B cell (primary cell): ENCODE results near the gene INSR. TPM values are rescaled to one million over a fixed set of nuclear protein-coding genes. Genes with fewer than 3 reads are reported as not detected.

Source experiments
- ATAC-seq: fragments of 200-7000 bp; cut with Tn5 transposase; one replicate; pipeline ENCODE4 v1.10.0; 2021; ENCODE audit warnings: low read depth, mild to moderate bottlenecking, moderate number of reproducible peaks, moderate library complexity
- CTCF ChIA-PET: fragments of 350-600 bp; sonication (Branson Sonifier 250); formaldehyde crosslinking; loops from one replicate; lab custom pipeline; 2021; ENCODE audit warnings: antibody characterized with exemption, inconsistent platforms; lab: Charles Lee
- POLR2A ChIA-PET: fragments of 350-600 bp; sonication (Branson Sonifier 250); formaldehyde crosslinking; loops from one replicate; lab custom pipeline; 2021; ENCODE audit warnings: antibody characterized with exemption; lab: Charles Lee
- DNase-seq: peaks from one replicate; pipeline ENCODE4 v3.0.0; 2013
- H2AFZ ChIP-seq: 2 replicates; pipeline ENCODE4 v1.6.1; 2012; ENCODE audit warnings: mild to moderate bottlenecking, low read depth, low read length; ENCODE audit not compliant: insufficient read depth, poor library complexity, severe bottlenecking
- H3K27ac ChIP-seq, 2 donors: 1 replicate in 1 of 2; 2 replicates in 1 of 2; pipeline ENCODE4 v1.5.1; 2012 to 2013; ENCODE audit warnings: low read length in 2 of 2, mild to moderate bottlenecking in 2 of 2, moderate library complexity in 1 of 2
- H3K27me3 ChIP-seq, 4 experiments: fragments of 200-600 bp in 1 of 4; sonication (generic) in 1 of 4; replicated peaks in 1 of 4; 1 replicate in 2 of 4; 2 replicates in 2 of 4; pipeline versions ENCODE4 v1.6.1 to v1.7.0; 2013 to 2016; ENCODE audit warnings: low read length in 3 of 4, mild to moderate bottlenecking in 2 of 4, mixed read lengths in 1 of 4, moderate library complexity in 1 of 4; ENCODE audit not compliant: insufficient read depth in 4 of 4, control insufficient read depth in 3 of 4; ENCODE audit errors: control extremely low read depth in 1 of 4
- H3K36me3 ChIP-seq, 2 experiments: replicated peaks in 1 of 2; 1 replicate in 1 of 2; 2 replicates in 1 of 2; pipeline versions ENCODE4 v1.6.1 to v1.7.1; 2013; ENCODE audit warnings: low read length in 1 of 2; ENCODE audit not compliant: insufficient read depth in 2 of 2, control insufficient read depth in 1 of 2; ENCODE audit errors: control extremely low read depth in 1 of 2, extremely low read depth in 1 of 2
- H3K4me1 ChIP-seq, 2 donors: fragments of 200-600 bp in 1 of 2; sonication (generic) in 1 of 2; 1 replicate in 1 of 2; 2 replicates in 1 of 2; pipeline versions ENCODE4 v1.5.1 to v1.6.1; 2013 to 2017; ENCODE audit warnings: low read length in 2 of 2; ENCODE audit not compliant: control insufficient read depth in 2 of 2, insufficient read depth in 2 of 2
- H3K4me2 ChIP-seq: replicated peaks from 2 replicates; pipeline ENCODE3; 2012; ENCODE audit warnings: mild to moderate bottlenecking, low read depth, low read length; ENCODE audit not compliant: poor library complexity, severe bottlenecking
- H3K4me3 ChIP-seq, 5 experiments: fragments of 200-600 bp in 1 of 5; sonication (generic) in 1 of 5; 1 replicate in 3 of 5; 2 replicates in 2 of 5; pipeline versions ENCODE4 v1.5.1 to v1.7.0; 2011 to 2016; ENCODE audit warnings: low read length in 4 of 5, mild to moderate bottlenecking in 4 of 5, low read depth in 2 of 5, control low read depth in 1 of 5, moderate library complexity in 1 of 5; ENCODE audit not compliant: insufficient read depth in 1 of 5; ENCODE audit errors: control extremely low read depth in 1 of 5, extremely low read depth in 1 of 5
- H3K79me2 ChIP-seq: fragments of 200-600 bp; sonication (generic); one replicate; pipeline ENCODE4 v1.6.0; 2016; ENCODE audit warnings: low read length; ENCODE audit not compliant: control insufficient read depth, insufficient read depth
- H3K9ac ChIP-seq: fragments of 200-600 bp; sonication (generic); 2 replicates; pipeline ENCODE4 v1.6.1; 2017; ENCODE audit warnings: mild to moderate bottlenecking, low read length, moderate library complexity
- H3K9me3 ChIP-seq, 3 donors: one replicate each; pipeline versions ENCODE4 v1.6.1 to v1.7.1; 2013; ENCODE audit warnings: low read length in 2 of 3; ENCODE audit not compliant: control insufficient read depth in 2 of 3, insufficient read depth in 1 of 3; ENCODE audit errors: control extremely low read depth in 1 of 3
- H4K20me1 ChIP-seq: 2 replicates; pipeline ENCODE4 v1.6.0; 2012; ENCODE audit warnings: mild to moderate bottlenecking, low read length; ENCODE audit not compliant: insufficient read depth, control insufficient read depth, poor library complexity, severe bottlenecking
- H3K27ac Mint-ChIP-seq: one replicate; pipeline ENCODE4 v1.8.0; 2021; ENCODE audit warnings: mixed read lengths
- H3K27me3 Mint-ChIP-seq: one replicate; pipeline ENCODE4 v1.8.0; 2021; ENCODE audit warnings: mixed read lengths
- H3K4me1 Mint-ChIP-seq: one replicate; pipeline ENCODE4 v1.8.0; 2021; ENCODE audit warnings: mixed read lengths
- H3K4me3 Mint-ChIP-seq: one replicate; pipeline ENCODE4 v1.8.0; 2021; ENCODE audit warnings: mixed read lengths
- H3K9me3 Mint-ChIP-seq: one replicate; pipeline ENCODE4 v1.8.0; 2022; ENCODE audit warnings: mixed read lengths; ENCODE audit not compliant: insufficient read depth
- EZH2 ChIP-seq: IDR thresholded peaks from 2 replicates; pipeline ENCODE4 v1.6.1; 2012; ENCODE audit warnings: borderline replicate concordance, low read depth, mild to moderate bottlenecking, moderate library complexity, low read length; ENCODE audit not compliant: insufficient read depth, poor library complexity, severe bottlenecking
- WGBS: methylation state at CpG from one replicate; pipeline ENCODE4 v1.1.5; 2013; ENCODE audit warnings: missing lambda C conversion rate; ENCODE audit not compliant: insufficient coverage; 5-methylcytosine and 5-hydroxymethylcytosine counted together
- intact Hi-C: fragments of 100-400 bp; cut with micrococcal nuclease; formaldehyde crosslinking; loops from one replicate; pipeline ENCODE4 v1.10.0; 2022
- polyA plus RNA-seq: library from polyadenylated mRNA; depleted of rRNA; stranded (reverse); fragments of >200 nt; gene quantifications from 2 replicates; pipeline ENCODE4 v1.2.3, GENCODE V29; 2012
- total RNA-seq, 2 donors: library from RNA; stranded (reverse); fragments of 120-200 nt in 1 of 2; gene quantifications; 1 replicate in 1 of 2; 2 replicates in 1 of 2; pipeline versions ENCODE4 v1.2.3 to v1.2.4, GENCODE V29; 2013 to 2022
- TF ChIP-seq, protein P1 (sequence below): fragments of 200-600 bp; IDR thresholded peaks from one replicate; pipeline ENCODE4 v1.8.0; 2022; ENCODE audit warnings: antibody characterized with exemption, mild to moderate bottlenecking

INSR gene
- total and polyA plus RNA-seq, 2 donors (not counting 1 experiment from before 2014, with no cell fraction given) = 1.4 to 6.3 TPM

DNA sequence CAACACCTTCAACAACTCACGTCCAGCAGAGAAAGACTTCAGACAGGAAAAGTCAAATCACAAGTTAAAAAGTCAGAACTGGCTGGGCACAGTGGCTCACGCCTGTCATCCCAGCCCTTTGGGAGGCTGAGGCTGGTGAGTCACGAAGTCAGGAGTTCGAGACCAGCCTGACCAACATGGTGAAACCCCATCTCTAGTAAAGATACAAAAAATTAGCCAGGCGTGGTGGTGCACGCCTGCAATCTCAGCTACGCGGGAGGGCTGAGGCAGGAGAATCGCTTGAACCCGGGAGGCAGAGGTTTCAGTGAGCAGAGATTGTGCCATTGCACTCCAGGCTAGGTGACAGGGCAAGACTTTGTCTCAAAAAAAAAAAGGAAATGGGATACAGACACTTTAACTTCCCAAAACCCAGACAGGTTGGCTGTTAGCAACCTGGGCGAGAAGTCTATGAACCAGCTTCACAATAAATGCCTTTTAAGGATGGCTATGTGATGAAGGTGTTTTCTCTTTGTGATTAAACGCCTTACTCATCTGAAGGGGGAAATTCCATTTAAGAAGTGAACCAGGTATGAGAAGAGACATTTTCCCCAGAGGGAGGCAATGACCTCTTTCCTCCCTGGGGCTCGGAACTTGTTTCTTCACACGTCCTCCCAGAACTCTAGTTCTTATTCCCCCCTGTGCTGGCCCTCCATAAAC is 80.4 kb downstream of the INSR start:
- WGBS = 40% methylated on average over 10 of the region's 14 CpGs
- DNase-seq (no peak), ATAC-seq (peak; percentile 39)
- Mint-ChIP-seq H3K4me3 (no peak overlapping the region), H3K4me1 (peaks cover 18% of the 10 kb centered on the region), H3K27me3 (peaks cover 3% of the 10 kb centered on the region), H3K9me3 (no peaks in the 10 kb centered on the region), H3K27ac (peak overlapping the region; percentile 27)
- Histone ChIP-seq H3K79me2 (no peaks in the 10 kb centered on the region), H3K4me3 (no peak overlapping the region), H3K27ac (no peak overlapping the region), H3K9ac (no peak overlapping the region), H3K4me2 (peak overlapping the region; percentile 7), H3K27me3 (peaks cover 0 to 2% (median 0%) of the 10 kb centered on the region in 4 experiments), H2AFZ (no peak overlapping the region), H3K4me1 (peaks cover 7 to 15% of the 10 kb centered on the region in 2 donors), H3K36me3 (no peaks in the 10 kb centered on the region), H3K9me3 (peaks cover 0 to 4% (median 0%) of the 10 kb centered on the region in 3 donors), H4K20me1 (no peaks in the 10 kb centered on the region)
- CTCF ChIA-PET = no interaction called here
- intact Hi-C loops = loop anchor here (5.0 kb wide), 1 partner anchor 36 kb away; no protein-coding TSS in a partner anchor
- POLR2A ChIA-PET = no interaction called here
- TF ChIP-seq, protein P1, sequence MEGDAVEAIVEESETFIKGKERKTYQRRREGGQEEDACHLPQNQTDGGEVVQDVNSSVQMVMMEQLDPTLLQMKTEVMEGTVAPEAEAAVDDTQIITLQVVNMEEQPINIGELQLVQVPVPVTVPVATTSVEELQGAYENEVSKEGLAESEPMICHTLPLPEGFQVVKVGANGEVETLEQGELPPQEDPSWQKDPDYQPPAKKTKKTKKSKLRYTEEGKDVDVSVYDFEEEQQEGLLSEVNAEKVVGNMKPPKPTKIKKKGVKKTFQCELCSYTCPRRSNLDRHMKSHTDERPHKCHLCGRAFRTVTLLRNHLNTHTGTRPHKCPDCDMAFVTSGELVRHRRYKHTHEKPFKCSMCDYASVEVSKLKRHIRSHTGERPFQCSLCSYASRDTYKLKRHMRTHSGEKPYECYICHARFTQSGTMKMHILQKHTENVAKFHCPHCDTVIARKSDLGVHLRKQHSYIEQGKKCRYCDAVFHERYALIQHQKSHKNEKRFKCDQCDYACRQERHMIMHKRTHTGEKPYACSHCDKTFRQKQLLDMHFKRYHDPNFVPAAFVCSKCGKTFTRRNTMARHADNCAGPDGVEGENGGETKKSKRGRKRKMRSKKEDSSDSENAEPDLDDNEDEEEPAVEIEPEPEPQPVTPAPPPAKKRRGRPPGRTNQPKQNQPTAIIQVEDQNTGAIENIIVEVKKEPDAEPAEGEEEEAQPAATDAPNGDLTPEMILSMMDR = no peak
- no peak for TF ChIP-seq EZH2
